K562 (cell line): Measurements from ENCODE around the gene G6PD. TPM values are rescaled to one million over a fixed set of nuclear protein-coding genes. Genes with fewer than 3 reads are reported as not detected.
A peak's percentile ranks its signal among the peaks of the same experiment; 100 is the strongest.

Experiments
- ATF1 ChIP-seq, 2 experiments: fragments of 450-650 bp in 1 of 2; IDR thresholded peaks; 2 replicates each; pipeline ENCODE4 v1.6.1; 2016; ENCODE audit warnings: missing compliant biosample characterization in 1 of 2, missing genetic modification characterization in 1 of 2
- CTCFL ChIP-seq: IDR thresholded peaks from 2 replicates; pipeline ENCODE4 v1.6.1; 2011; ENCODE audit warnings: borderline replicate concordance, low read depth, mild to moderate bottlenecking, moderate library complexity, low read length; ENCODE audit not compliant: insufficient read depth, poor library complexity, severe bottlenecking
- FOXP1 ChIP-seq: sonication (generic); formaldehyde crosslinking; IDR thresholded peaks from 2 replicates; pipeline ENCODE4 v1.8.0; 2022; ENCODE audit warnings: mild to moderate bottlenecking, missing genetic modification reagents
- KAT7 ChIP-seq: sonication (generic); formaldehyde crosslinking; IDR thresholded peaks from 2 replicates; pipeline ENCODE4 v1.8.0; 2022; ENCODE audit warnings: missing genetic modification reagents, mild to moderate bottlenecking, borderline replicate concordance
- L3MBTL2 ChIP-seq: fragments of 450-650 bp; IDR thresholded peaks from 2 replicates; pipeline ENCODE4 v1.6.1; 2016; ENCODE audit warnings: mild to moderate bottlenecking, moderate library complexity
- NR0B1 ChIP-seq: fragments of 450-650 bp; IDR thresholded peaks from one replicate; pipeline ENCODE4 v1.6.1; 2018; ENCODE audit warnings: mild to moderate bottlenecking, moderate library complexity; ENCODE audit not compliant: partially characterized antibody
- RAD21 ChIP-seq, 2 experiments: fragments of 250-450 bp in 1 of 2; fragments of 450-650 bp in 1 of 2; sonication (Bioruptor Pico) in 1 of 2; formaldehyde crosslinking in 1 of 2; IDR thresholded peaks in 1 of 2; conservative IDR thresholded peaks in 1 of 2; 2 replicates each; pipeline versions ENCODE4 v1.4.0 to v1.8.0; 2020 to 2022; ENCODE audit warnings: mild to moderate bottlenecking in 2 of 2, moderate library complexity in 1 of 2
- REST ChIP-seq, 2 experiments: fragments of 450-650 bp; formaldehyde crosslinking in 1 of 2; IDR thresholded peaks; 2 replicates each; pipeline versions ENCODE4 v1.4.0 to v1.6.1; 2014 to 2020; ENCODE audit warnings: mild to moderate bottlenecking in 2 of 2, borderline replicate concordance in 1 of 2, low read depth in 1 of 2
- STAG1 ChIP-seq: sonication (generic); formaldehyde crosslinking; IDR thresholded peaks from 2 replicates; pipeline ENCODE4 v1.5.0; 2020; ENCODE audit warnings: missing genetic modification reagents, borderline replicate concordance
- USF2 ChIP-seq: sonication (generic); formaldehyde crosslinking; IDR thresholded peaks from 2 replicates; pipeline ENCODE4 v1.5.0; 2020; ENCODE audit warnings: missing genetic modification reagents
- ZNF134 ChIP-seq: fragments of 250-450 bp; sonication (Bioruptor Pico); conservative IDR thresholded peaks from 2 replicates; pipeline ENCODE4 v1.4.0; 2020
- polyA plus RNA-seq, 8 experiments: library from polyadenylated mRNA; depleted of rRNA in 4 of 8; stranded (reverse) in 5 of 8; unstranded in 3 of 8; fragments of >200 nt; fragmentation: Nextera tagmentation in 2 of 8; fragmentation: Illumina TruSeq in 1 of 8; extraction: Ambion mirVana in 2 of 8; extraction: Trizol in 1 of 8; gene quantifications; 2 replicates each; pipeline versions ENCODE4 v1.2.1 to v1.2.3, GENCODE V29; 2011 to 2014; ENCODE audit warnings: inconsistent platforms in 1 of 8, missing spikeins in 1 of 8
- total RNA-seq, 7 experiments: library from RNA; depleted of rRNA in 6 of 7; stranded (reverse); fragments of >200 nt in 6 of 7; fragmentation: Illumina TruSeq in 2 of 7; extraction: Trizol in 2 of 7; gene quantifications; 2 replicates each; pipeline versions ENCODE4 v1.2.1 to v1.2.3, GENCODE V29; 2011 to 2021; ENCODE audit warnings: low replicate concordance in 1 of 7

Gene G6PD
- total and polyA plus RNA-seq, 9 of the 15 experiments (the other 6 are each of a cell fraction or from before 2014, with no cell fraction given) = 2.9 to 222 (median 66.4) TPM

- TF ChIP-seq ZNF134 = no peak
- TF ChIP-seq RAD21 (CRISPR knock-in tag; conservative IDR thresholded peaks at IDR 0.05 in 1 of 2, IDR thresholded peaks at IDR 0.05 in 1 of 2) = peak; percentile 98 to 99
- TF ChIP-seq KAT7 (CRISPR knock-in tag) = 0 out of 2 replicates have a peak, but pooled peaks have one; percentile 46
- TF ChIP-seq ATF1 (CRISPR knock-in tag; IDR thresholded peaks at IDR 0.05) = no peak
- 0 out of 2 replicates have a peak, but pooled peaks have one; percentile 14 for TF ChIP-seq ATF1 (tag; IDR thresholded peaks at IDR 0.05)
- TF ChIP-seq USF2 (CRISPR knock-in tag) = no peak
- TF ChIP-seq L3MBTL2 = peak; percentile 50
- no peak for TF ChIP-seq NR0B1
- peak; percentile 69; the same call in 1 of the 2 replicates for TF ChIP-seq FOXP1 (CRISPR knock-in tag)
- peak; percentile 86 for TF ChIP-seq CTCFL
- peak; percentile 96 for TF ChIP-seq REST (IDR thresholded peaks at IDR 0.05; ENCODE audit: borderline replicate concordance)
- TF ChIP-seq REST (CRISPR knock-in tag; IDR thresholded peaks at IDR 0.05; ENCODE audit: low read depth) = no peak
- TF ChIP-seq STAG1 = peak; percentile 100
Measured at GRCh38 chrX:154534526-154535322, 11.9 kb downstream of the G6PD start (continued).
